Measurements from ENCODE around the gene GLG1.

GLG1 gene

DNA sequence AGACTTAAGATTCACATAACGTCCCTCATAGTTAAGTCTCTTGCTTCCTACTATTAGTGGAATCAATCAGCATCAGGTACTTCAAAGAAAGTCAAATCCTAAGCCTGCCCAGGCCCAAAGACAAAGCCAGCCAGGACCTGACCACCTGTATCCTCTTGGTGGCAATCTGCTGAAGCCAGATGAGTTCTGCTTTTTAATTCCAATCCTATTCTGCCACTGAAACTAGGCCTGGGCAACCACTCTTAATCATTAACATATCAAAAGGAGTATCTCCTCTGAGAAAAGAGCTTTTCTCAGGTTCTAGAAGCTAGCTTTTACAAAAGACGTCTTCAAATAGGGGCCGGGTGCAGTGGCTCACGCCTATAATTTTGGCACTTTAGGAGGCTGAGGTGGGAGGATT is 15.1 kb upstream of the GLG1 start:
- Histone ChIP-seq H3K9me2 (replicated peaks; ENCODE audit: control insufficient read depth, low read length) (no peaks in the 10 kb centered on the region), H3K4me3 (ENCODE audit: low read length) (no peak overlapping the region), H3K27me3 (ENCODE audit: control insufficient read depth, low read length) (no peaks in the 10 kb centered on the region), H3K79me2 (ENCODE audit: control insufficient read depth, low read length) (peaks cover 3% of the 10 kb centered on the region; the same call in 1 of the 2 replicates), H3K36me3 (ENCODE audit: control insufficient read depth, low read length) (peaks cover 64% of the 10 kb centered on the region), H3F3A (ENCODE audit: control insufficient read depth, insufficient read depth) (no peaks in the 10 kb centered on the region), H3K9me3 (ENCODE audit: control insufficient read depth, insufficient read depth, low read length) (no peaks in the 10 kb centered on the region), H4K20me1 (ENCODE audit: control insufficient read depth, insufficient read depth, low read depth, low read length) (peaks cover 3% of the 10 kb centered on the region; the same call in 1 of the 2 replicates), H3K27ac (ENCODE audit: low read depth, low read length) (no peak overlapping the region), H3K4me1 (ENCODE audit: control insufficient read depth, low read length) (no peaks in the 10 kb centered on the region), H3K4me2 (ENCODE audit: low read length) (no peak overlapping the region)
- TF ChIP-seq EZH2phosphoT487 (IDR thresholded peaks at IDR 0.05; ENCODE audit: borderline replicate concordance, low read length), result no peak
- TF ChIP-seq, protein P1, sequence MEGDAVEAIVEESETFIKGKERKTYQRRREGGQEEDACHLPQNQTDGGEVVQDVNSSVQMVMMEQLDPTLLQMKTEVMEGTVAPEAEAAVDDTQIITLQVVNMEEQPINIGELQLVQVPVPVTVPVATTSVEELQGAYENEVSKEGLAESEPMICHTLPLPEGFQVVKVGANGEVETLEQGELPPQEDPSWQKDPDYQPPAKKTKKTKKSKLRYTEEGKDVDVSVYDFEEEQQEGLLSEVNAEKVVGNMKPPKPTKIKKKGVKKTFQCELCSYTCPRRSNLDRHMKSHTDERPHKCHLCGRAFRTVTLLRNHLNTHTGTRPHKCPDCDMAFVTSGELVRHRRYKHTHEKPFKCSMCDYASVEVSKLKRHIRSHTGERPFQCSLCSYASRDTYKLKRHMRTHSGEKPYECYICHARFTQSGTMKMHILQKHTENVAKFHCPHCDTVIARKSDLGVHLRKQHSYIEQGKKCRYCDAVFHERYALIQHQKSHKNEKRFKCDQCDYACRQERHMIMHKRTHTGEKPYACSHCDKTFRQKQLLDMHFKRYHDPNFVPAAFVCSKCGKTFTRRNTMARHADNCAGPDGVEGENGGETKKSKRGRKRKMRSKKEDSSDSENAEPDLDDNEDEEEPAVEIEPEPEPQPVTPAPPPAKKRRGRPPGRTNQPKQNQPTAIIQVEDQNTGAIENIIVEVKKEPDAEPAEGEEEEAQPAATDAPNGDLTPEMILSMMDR (IDR thresholded peaks at IDR 0.05; ENCODE audit: low read depth, low read length, poor library complexity, severe bottlenecking), result no peak

DNA sequence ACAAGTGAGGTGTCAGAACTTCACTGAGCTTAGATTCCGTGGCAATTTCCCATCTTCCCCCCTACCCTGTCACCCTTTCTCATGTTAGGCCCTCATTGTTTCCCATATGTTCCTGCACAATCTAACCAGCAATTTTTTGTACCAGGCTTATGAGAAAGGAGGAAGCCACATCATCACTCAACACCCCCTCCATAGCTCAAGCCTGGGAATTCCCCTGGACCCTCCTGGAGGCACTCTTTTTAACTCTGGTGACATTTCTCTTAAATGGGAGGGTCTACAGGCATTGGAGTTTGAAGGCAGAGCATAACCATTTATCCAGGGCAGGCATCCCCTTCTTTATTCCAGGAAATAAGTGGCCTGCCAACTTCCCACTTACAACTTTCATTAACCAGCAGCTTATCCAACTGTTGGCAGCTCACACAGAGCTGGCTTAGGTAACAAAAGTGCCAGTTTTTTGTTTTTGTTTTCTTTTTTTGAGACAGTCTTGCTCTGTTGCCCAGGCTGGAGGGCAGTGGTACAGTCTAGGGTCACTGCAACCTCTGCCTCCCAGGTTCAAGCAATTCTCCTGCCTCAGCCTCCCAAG is 10.4 kb upstream of the GLG1 start:
- Histone ChIP-seq H3K27ac (ENCODE audit: low read depth, low read length) (no peak overlapping the region), H3F3A (ENCODE audit: control insufficient read depth, insufficient read depth) (no peaks in the 10 kb centered on the region), H3K79me2 (ENCODE audit: control insufficient read depth, low read length) (no peaks in the 10 kb centered on the region), H3K4me1 (ENCODE audit: control insufficient read depth, low read length) (no peaks in the 10 kb centered on the region), H3K4me3 (ENCODE audit: low read length) (no peak overlapping the region), H3K9me2 (replicated peaks; ENCODE audit: control insufficient read depth, low read length) (no peaks in the 10 kb centered on the region), H3K9me3 (ENCODE audit: control insufficient read depth, insufficient read depth, low read length) (no peaks in the 10 kb centered on the region), H3K36me3 (ENCODE audit: control insufficient read depth, low read length) (peaks cover 21% of the 10 kb centered on the region), H4K20me1 (ENCODE audit: control insufficient read depth, insufficient read depth, low read depth, low read length) (peaks cover 3% of the 10 kb centered on the region; the same call in 1 of the 2 replicates), H3K4me2 (ENCODE audit: low read length) (no peak overlapping the region), H3K27me3 (ENCODE audit: control insufficient read depth, low read length) (no peaks in the 10 kb centered on the region)
- TF ChIP-seq EZH2phosphoT487 (IDR thresholded peaks at IDR 0.05; ENCODE audit: borderline replicate concordance, low read length), result no peak
- TF ChIP-seq, protein P1 (IDR thresholded peaks at IDR 0.05; ENCODE audit: low read depth, low read length, poor library complexity, severe bottlenecking), result no peak

DNA sequence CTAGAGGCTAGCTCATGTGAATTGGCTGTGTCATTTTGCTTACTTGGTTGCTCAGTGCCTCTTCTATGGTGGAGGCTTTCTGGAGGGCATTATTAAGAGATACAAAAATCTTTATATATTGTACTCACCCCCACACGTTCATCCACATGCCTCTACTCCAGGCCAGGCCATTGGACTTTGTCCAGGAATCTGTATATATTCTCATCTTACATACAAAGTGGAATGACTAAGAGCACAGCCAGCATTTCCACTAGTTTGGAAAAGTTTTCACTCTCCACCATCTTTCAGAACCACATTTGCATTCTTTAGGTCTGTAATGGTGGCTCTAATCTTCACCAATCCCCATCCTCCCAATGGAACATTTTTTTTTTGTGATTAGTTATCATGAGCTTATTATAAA is 4.8 kb upstream of the GLG1 start:
- H3K4me1 ChIP-seq (ENCODE audit: control insufficient read depth, low read length), result peaks cover 6% of the 10 kb centered on the region
- TF ChIP-seq, protein P1 (IDR thresholded peaks at IDR 0.05; ENCODE audit: low read depth, low read length, poor library complexity, severe bottlenecking), result no peak
- TF ChIP-seq EZH2phosphoT487 (IDR thresholded peaks at IDR 0.05; ENCODE audit: borderline replicate concordance, low read length), result no peak
- no peaks in the 10 kb centered on the region for H3K9me2 ChIP-seq (replicated peaks; ENCODE audit: control insufficient read depth, low read length)
- H3K9me3 ChIP-seq (ENCODE audit: control insufficient read depth, insufficient read depth, low read length), result no peaks in the 10 kb centered on the region
- H3K4me2 ChIP-seq (ENCODE audit: low read length), result no peak overlapping the region
- H3F3A ChIP-seq (ENCODE audit: control insufficient read depth, insufficient read depth), result no peaks in the 10 kb centered on the region
- peaks cover 2% of the 10 kb centered on the region for H3K79me2 ChIP-seq (ENCODE audit: control insufficient read depth, low read length)
- H3K27ac ChIP-seq (ENCODE audit: low read depth, low read length), result no peak overlapping the region
- H3K36me3 ChIP-seq (ENCODE audit: control insufficient read depth, low read length), result peaks cover under 1% of the 10 kb centered on the region; the same call in 1 of the 2 replicates
- no peak overlapping the region for H3K4me3 ChIP-seq (ENCODE audit: low read length)
- H3K27me3 ChIP-seq (ENCODE audit: control insufficient read depth, low read length), result no peaks in the 10 kb centered on the region
- no peaks in the 10 kb centered on the region for H4K20me1 ChIP-seq (ENCODE audit: control insufficient read depth, insufficient read depth, low read depth, low read length)

All from DOHH2 (cell line).